WTC11 (cell line): ENCODE measurements around the gene ANP32D. TPM values are rescaled to one million over a fixed set of nuclear protein-coding genes. Genes with fewer than 3 reads are reported as not detected.
"Not testable (repeated sequence)": the region's sequence is repeated elsewhere in the genome, so short reads cannot be mapped to it uniquely, and the experiment has no call there.

Source experiments
- ATAC-seq: fragments of 200-7000 bp; cut with Tn5 transposase; 2 replicates; pipeline ENCODE4 v1.10.0; 2021; ENCODE audit warnings: mild to moderate bottlenecking, moderate library complexity
- CTCF ChIA-PET: fragments of 300-600 bp; sonication (Branson Sonifier 250); formaldehyde crosslinking; loops from one replicate; lab custom pipeline; 2021; ENCODE audit warnings: antibody characterized with exemption; lab: Charles Lee
- POLR2A ChIA-PET: fragments of 350-600 bp; sonication (Branson Sonifier 250); formaldehyde crosslinking; loops from one replicate; lab custom pipeline; 2021; ENCODE audit warnings: antibody characterized with exemption; lab: Charles Lee
- DNase-seq: peaks from one replicate; pipeline ENCODE4 v3.0.0; 2021; ENCODE audit warnings: low spot score
- H3K27ac Mint-ChIP-seq: 2 replicates; pipeline ENCODE4 v1.8.0; 2021; ENCODE audit warnings: mixed read lengths
- H3K27me3 Mint-ChIP-seq: 2 replicates; pipeline ENCODE4 v1.8.0; 2021; ENCODE audit warnings: low read depth, mild to moderate bottlenecking, moderate library complexity, mixed read lengths
- H3K36me3 Mint-ChIP-seq: 2 replicates; pipeline ENCODE4 v1.8.0; 2021; ENCODE audit warnings: mixed read lengths
- H3K4me1 Mint-ChIP-seq: 2 replicates; pipeline ENCODE4 v1.8.0; 2022; ENCODE audit warnings: mixed read lengths
- H3K4me3 Mint-ChIP-seq: 2 replicates; pipeline ENCODE4 v1.8.0; 2021; ENCODE audit warnings: mild to moderate bottlenecking, moderate library complexity, mixed read lengths
- H3K9me3 Mint-ChIP-seq: 2 replicates; pipeline ENCODE4 v1.8.0; 2021; ENCODE audit warnings: mixed read lengths
- FOXJ3 ChIP-seq: sonication (generic); formaldehyde crosslinking; IDR thresholded peaks from 2 replicates; pipeline ENCODE4 v1.9.0; 2021; ENCODE audit warnings: missing genetic modification reagents, mild to moderate bottlenecking, borderline replicate concordance
- HMGXB4 ChIP-seq: sonication (generic); formaldehyde crosslinking; IDR thresholded peaks from 2 replicates; pipeline ENCODE4 v1.8.1; 2023; ENCODE audit warnings: mild to moderate bottlenecking, moderate library complexity, missing genetic modification reagents
- MXD4 ChIP-seq: fragments of 250-450 bp; sonication (Bioruptor Pico); IDR thresholded peaks from 2 replicates; pipeline ENCODE4 v1.8.0; 2021; ENCODE audit warnings: mild to moderate bottlenecking, moderate library complexity, borderline replicate concordance
- NFE2L1 ChIP-seq: sonication (generic); formaldehyde crosslinking; IDR thresholded peaks from 2 replicates; pipeline ENCODE4 v1.8.1; 2023; ENCODE audit warnings: missing genetic modification reagents
- RORB ChIP-seq: fragments of 250-450 bp; sonication (Bioruptor Pico); IDR thresholded peaks from 2 replicates; pipeline ENCODE4 v1.9.0; 2021; ENCODE audit warnings: mild to moderate bottlenecking
- SP1 ChIP-seq: sonication (generic); formaldehyde crosslinking; conservative IDR thresholded peaks from 2 replicates; pipeline ENCODE4 v1.8.1; 2022; ENCODE audit warnings: missing genetic modification reagents
- ZNF121 ChIP-seq: sonication (generic); formaldehyde crosslinking; IDR thresholded peaks from 2 replicates; pipeline ENCODE4 v1.8.0; 2023; ENCODE audit warnings: missing genetic modification reagents
- ZNF138 ChIP-seq: sonication (generic); formaldehyde crosslinking; conservative IDR thresholded peaks from 2 replicates; pipeline ENCODE4 v1.8.1; 2022; ENCODE audit warnings: mild to moderate bottlenecking, moderate library complexity, missing genetic modification reagents
- ZNF219 ChIP-seq: sonication (generic); formaldehyde crosslinking; IDR thresholded peaks from 2 replicates; pipeline ENCODE4 v1.8.0; 2023; ENCODE audit warnings: missing genetic modification reagents, mild to moderate bottlenecking, borderline replicate concordance
- ZNF263 ChIP-seq: sonication (generic); formaldehyde crosslinking; IDR thresholded peaks from 2 replicates; pipeline ENCODE4 v1.8.1; 2022; ENCODE audit warnings: low read depth, mild to moderate bottlenecking, moderate library complexity, missing genetic modification reagents
- ZNF396 ChIP-seq: fragments of 250-450 bp; sonication (Bioruptor Pico); IDR thresholded peaks from 2 replicates; pipeline ENCODE4 v1.8.0; 2021; ENCODE audit warnings: mild to moderate bottlenecking, moderate library complexity, borderline replicate concordance
- total RNA-seq: library from RNA; stranded (reverse); gene quantifications from 3 replicates; pipeline ENCODE4 v1.2.3, GENCODE V29; 2021
- TF ChIP-seq, protein P1 (sequence below): fragments of 250-450 bp; sonication (Bioruptor Pico); IDR thresholded peaks from 2 replicates; pipeline ENCODE4 v1.8.0; 2021; ENCODE audit warnings: mild to moderate bottlenecking
- TF ChIP-seq, protein P2 (sequence below): sonication (generic); formaldehyde crosslinking; IDR thresholded peaks from 2 replicates; pipeline ENCODE4 v1.8.1; 2023; ENCODE audit warnings: mild to moderate bottlenecking, missing genetic modification reagents, moderate library complexity
- TF ChIP-seq, protein P3 (sequence below): sonication (generic); formaldehyde crosslinking; IDR thresholded peaks from 2 replicates; pipeline ENCODE4 v1.8.1; 2022; ENCODE audit warnings: low read depth, missing genetic modification reagents, borderline replicate concordance
- TF ChIP-seq, protein P4 (sequence below): fragments of 250-450 bp; sonication (Bioruptor Pico); IDR thresholded peaks from 2 replicates; pipeline ENCODE4 v1.9.0; 2021; ENCODE audit warnings: mild to moderate bottlenecking, borderline replicate concordance

Gene ANP32D
- total RNA-seq, 1 experiment from 2014 or later, result not detected

DNA sequence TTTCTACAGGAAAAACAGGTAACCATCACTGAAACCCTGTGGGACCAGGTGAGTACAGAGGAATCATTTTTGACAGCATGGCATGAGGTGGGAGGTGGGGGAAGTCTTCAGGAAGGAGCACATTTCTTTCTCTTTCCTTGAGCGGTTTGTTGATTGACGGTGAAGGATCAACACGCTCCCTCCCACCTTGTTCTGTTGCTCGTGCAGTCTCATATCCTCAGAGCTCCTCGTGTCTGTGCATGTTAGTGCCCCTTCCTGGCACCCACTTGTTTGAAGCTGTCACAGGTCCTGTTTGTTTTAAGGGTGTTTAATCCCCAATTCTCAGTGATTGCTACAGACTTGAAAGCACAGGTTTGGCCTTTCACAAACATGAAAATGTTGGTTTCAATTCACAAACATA, 14.3 kb downstream of the ANP32D start (continued):
- TF ChIP-seq RORB (CRISPR knock-in tag) (no peak), NFE2L1 (no peak)
- TF ChIP-seq, protein P1, sequence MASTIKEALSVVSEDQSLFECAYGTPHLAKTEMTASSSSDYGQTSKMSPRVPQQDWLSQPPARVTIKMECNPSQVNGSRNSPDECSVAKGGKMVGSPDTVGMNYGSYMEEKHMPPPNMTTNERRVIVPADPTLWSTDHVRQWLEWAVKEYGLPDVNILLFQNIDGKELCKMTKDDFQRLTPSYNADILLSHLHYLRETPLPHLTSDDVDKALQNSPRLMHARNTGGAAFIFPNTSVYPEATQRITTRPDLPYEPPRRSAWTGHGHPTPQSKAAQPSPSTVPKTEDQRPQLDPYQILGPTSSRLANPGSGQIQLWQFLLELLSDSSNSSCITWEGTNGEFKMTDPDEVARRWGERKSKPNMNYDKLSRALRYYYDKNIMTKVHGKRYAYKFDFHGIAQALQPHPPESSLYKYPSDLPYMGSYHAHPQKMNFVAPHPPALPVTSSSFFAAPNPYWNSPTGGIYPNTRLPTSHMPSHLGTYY (CRISPR knock-in tag), result no peak
- TF ChIP-seq, all 79 proteins: peak for 0

DNA sequence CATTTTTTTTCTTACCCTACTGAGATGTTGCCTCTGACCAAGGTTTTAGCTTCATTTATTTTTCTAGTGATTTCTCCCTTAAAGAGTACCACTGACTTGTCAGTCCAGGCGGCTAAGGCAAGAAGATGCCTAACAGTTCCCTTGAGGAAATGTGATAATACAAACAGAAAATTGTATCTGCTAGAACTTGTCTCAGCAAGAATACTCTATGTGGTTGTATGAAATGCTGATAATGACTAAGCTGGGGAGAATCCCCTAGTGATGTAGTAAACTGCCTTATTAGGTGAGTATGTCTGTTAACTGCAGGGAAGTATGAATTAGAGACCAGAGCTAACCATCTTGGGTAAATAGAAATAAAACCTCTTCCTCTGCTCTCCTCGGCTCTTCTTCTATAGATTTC, 16.7 kb downstream of the ANP32D start:
- TF ChIP-seq ZNF121 (no peak), ZNF219 (CRISPR knock-in tag) (no peak), ZNF396 (CRISPR knock-in tag) (no peak)
- ChIA-PET CTCF (no interaction called here), POLR2A (no interaction called here)
- 0 out of 2 replicates have a peak, but pooled peaks cover 4% of the 10 kb centered on the region for H3K9me3 Mint-ChIP-seq
- H3K27ac Mint-ChIP-seq, result no peak overlapping the region
- H3K4me3 Mint-ChIP-seq, result no peak overlapping the region
- H3K27me3 Mint-ChIP-seq, result peaks cover 15% of the 10 kb centered on the region
- ATAC-seq (no peak), DNase-seq (no peak)
- no peaks in the 10 kb centered on the region for H3K36me3 Mint-ChIP-seq
- no peaks in the 10 kb centered on the region for H3K4me1 Mint-ChIP-seq

GRCh38 chr12:48489456-48489855, 17.1 kb downstream of the ANP32D start:
- H3K27ac Mint-ChIP-seq, H3K36me3 Mint-ChIP-seq, POLR2A ChIA-PET, DNase-seq, H3K9me3 Mint-ChIP-seq, H3K4me3 Mint-ChIP-seq, CTCF ChIA-PET, H3K4me1 Mint-ChIP-seq, ATAC-seq: not testable (repeated sequence)
- H3K27me3 Mint-ChIP-seq, result peaks cover 15% of the 10 kb centered on the region

- H3K4me3 Mint-ChIP-seq, H3K27ac Mint-ChIP-seq, H3K4me1 Mint-ChIP-seq, H3K27me3 Mint-ChIP-seq, ATAC-seq, CTCF ChIA-PET, POLR2A ChIA-PET, DNase-seq, H3K36me3 Mint-ChIP-seq: not testable (repeated sequence)
- H3K9me3 Mint-ChIP-seq, result peaks cover 59% of the 10 kb centered on the region
Measured at GRCh38 chr12:48500281-48500680, 27.9 kb downstream of the ANP32D start.

- H3K27ac Mint-ChIP-seq, ATAC-seq, H3K4me1 Mint-ChIP-seq, H3K4me3 Mint-ChIP-seq, DNase-seq, POLR2A ChIA-PET, CTCF ChIA-PET: not testable (repeated sequence)
- Mint-ChIP-seq H3K9me3 (peaks cover 88% of the 10 kb centered on the region), H3K27me3 (peaks cover 13% of the 10 kb centered on the region), H3K36me3 (peaks cover 13% of the 10 kb centered on the region; the same call in 1 of the 2 replicates)
Measured at GRCh38 chr12:48506836-48507235, 34.5 kb downstream of the ANP32D start.

DNA sequence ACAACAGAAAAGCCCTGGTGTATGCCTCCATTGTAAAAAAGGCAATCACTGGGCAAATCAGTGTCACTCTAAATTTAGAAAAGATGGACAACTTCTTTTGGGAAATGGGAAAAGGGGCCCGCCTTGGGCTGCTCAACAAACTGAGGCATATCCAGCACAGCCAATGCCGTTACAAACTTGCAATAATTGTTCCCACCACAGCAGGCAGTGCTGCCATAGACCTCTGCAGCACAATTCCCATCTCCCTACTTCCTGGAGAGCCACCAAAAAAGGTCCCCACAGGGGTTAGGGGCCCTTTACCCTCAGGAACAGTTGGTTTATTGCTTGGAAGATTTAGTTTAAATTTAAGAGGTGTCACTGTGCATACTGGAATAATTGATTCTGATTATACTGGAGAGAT, 36.6 kb downstream of the ANP32D start:
- peaks cover 13% of the 10 kb centered on the region; the same call in 1 of the 2 replicates for H3K36me3 Mint-ChIP-seq
- peaks cover 12% of the 10 kb centered on the region for H3K27me3 Mint-ChIP-seq
- peaks cover 83% of the 10 kb centered on the region for H3K9me3 Mint-ChIP-seq
- H3K4me3 Mint-ChIP-seq, result no peak overlapping the region
- POLR2A ChIA-PET, result no interaction called here
- CTCF ChIA-PET, result no interaction called here
- ATAC-seq (no peak), DNase-seq (no peak)
- no peaks in the 10 kb centered on the region for H3K4me1 Mint-ChIP-seq
- no peak overlapping the region for H3K27ac Mint-ChIP-seq
- TF ChIP-seq FOXJ3 (CRISPR knock-in tag) (no peak), HMGXB4 (CRISPR knock-in tag) (no peak), ZNF138 (CRISPR knock-in tag) (no peak), ZNF263 (CRISPR knock-in tag) (no peak), MXD4 (CRISPR knock-in tag) (no peak), SP1 (CRISPR knock-in tag) (no peak)
- TF ChIP-seq, protein P2, sequence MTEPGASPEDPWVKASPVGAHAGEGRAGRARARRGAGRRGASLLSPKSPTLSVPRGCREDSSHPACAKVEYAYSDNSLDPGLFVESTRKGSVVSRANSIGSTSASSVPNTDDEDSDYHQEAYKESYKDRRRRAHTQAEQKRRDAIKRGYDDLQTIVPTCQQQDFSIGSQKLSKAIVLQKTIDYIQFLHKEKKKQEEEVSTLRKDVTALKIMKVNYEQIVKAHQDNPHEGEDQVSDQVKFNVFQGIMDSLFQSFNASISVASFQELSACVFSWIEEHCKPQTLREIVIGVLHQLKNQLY, result no peak
- TF ChIP-seq, protein P3, sequence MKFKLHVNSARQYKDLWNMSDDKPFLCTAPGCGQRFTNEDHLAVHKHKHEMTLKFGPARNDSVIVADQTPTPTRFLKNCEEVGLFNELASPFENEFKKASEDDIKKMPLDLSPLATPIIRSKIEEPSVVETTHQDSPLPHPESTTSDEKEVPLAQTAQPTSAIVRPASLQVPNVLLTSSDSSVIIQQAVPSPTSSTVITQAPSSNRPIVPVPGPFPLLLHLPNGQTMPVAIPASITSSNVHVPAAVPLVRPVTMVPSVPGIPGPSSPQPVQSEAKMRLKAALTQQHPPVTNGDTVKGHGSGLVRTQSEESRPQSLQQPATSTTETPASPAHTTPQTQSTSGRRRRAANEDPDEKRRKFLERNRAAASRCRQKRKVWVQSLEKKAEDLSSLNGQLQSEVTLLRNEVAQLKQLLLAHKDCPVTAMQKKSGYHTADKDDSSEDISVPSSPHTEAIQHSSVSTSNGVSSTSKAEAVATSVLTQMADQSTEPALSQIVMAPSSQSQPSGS (CRISPR knock-in tag), result no peak
- TF ChIP-seq, protein P4, sequence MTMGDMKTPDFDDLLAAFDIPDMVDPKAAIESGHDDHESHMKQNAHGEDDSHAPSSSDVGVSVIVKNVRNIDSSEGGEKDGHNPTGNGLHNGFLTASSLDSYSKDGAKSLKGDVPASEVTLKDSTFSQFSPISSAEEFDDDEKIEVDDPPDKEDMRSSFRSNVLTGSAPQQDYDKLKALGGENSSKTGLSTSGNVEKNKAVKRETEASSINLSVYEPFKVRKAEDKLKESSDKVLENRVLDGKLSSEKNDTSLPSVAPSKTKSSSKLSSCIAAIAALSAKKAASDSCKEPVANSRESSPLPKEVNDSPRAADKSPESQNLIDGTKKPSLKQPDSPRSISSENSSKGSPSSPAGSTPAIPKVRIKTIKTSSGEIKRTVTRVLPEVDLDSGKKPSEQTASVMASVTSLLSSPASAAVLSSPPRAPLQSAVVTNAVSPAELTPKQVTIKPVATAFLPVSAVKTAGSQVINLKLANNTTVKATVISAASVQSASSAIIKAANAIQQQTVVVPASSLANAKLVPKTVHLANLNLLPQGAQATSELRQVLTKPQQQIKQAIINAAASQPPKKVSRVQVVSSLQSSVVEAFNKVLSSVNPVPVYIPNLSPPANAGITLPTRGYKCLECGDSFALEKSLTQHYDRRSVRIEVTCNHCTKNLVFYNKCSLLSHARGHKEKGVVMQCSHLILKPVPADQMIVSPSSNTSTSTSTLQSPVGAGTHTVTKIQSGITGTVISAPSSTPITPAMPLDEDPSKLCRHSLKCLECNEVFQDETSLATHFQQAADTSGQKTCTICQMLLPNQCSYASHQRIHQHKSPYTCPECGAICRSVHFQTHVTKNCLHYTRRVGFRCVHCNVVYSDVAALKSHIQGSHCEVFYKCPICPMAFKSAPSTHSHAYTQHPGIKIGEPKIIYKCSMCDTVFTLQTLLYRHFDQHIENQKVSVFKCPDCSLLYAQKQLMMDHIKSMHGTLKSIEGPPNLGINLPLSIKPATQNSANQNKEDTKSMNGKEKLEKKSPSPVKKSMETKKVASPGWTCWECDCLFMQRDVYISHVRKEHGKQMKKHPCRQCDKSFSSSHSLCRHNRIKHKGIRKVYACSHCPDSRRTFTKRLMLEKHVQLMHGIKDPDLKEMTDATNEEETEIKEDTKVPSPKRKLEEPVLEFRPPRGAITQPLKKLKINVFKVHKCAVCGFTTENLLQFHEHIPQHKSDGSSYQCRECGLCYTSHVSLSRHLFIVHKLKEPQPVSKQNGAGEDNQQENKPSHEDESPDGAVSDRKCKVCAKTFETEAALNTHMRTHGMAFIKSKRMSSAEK (CRISPR knock-in tag), result no peak
